Esophagus muscularis mucosa (tissue), 3 donors: ENCODE measurements around the gene RARB.

Source experiments
- CTCF ChIP-seq, 3 experiments: fragments of 200-600 bp in 2 of 3; fragments of 450-650 bp in 1 of 3; sonication (generic) in 2 of 3; IDR thresholded peaks; one replicate each; pipeline ENCODE4 v1.5.1; 2017 to 2019; ENCODE audit warnings: antibody characterized with exemption in 3 of 3, mild to moderate bottlenecking in 2 of 3, moderate library complexity in 1 of 3
- POLR2AphosphoS5 ChIP-seq, 2 donors: sonication (generic); formaldehyde crosslinking; IDR thresholded peaks; one replicate each; pipeline ENCODE4 v1.6.1; 2017; ENCODE audit warnings: antibody characterized with exemption in 2 of 2

- TF ChIP-seq CTCF (IDR thresholded peaks at IDR 0.05): no peak
- no peak for TF ChIP-seq POLR2AphosphoS5 (IDR thresholded peaks at IDR 0.05)
These were observed 47.0 kb upstream of the RARB start for GRCh38 chr3:25381083-25381482.
